Smooth muscle cell (in vitro differentiated cells): ENCODE measurements around the gene EIF4A2. TPM values are rescaled to one million over a fixed set of nuclear protein-coding genes. Genes with fewer than 3 reads are reported as not detected.

Experiments used
- DNase-seq: peaks from one replicate; lab custom pipeline; 2025; ENCODE audit not compliant: unreplicated experiment; lab: John Stamatoyannopoulos, UW
- H2AFZ ChIP-seq: fragments of 200-600 bp; sonication (generic); 2 replicates; pipeline ENCODE4 v1.6.0; 2016; ENCODE audit warnings: antibody characterized with exemption, low read depth, mild to moderate bottlenecking
- H3F3A ChIP-seq: fragments of 200-600 bp; sonication (generic); 2 replicates; pipeline ENCODE4 v1.6.0; 2017; ENCODE audit warnings: antibody characterized with exemption, low read depth
- H3K27ac ChIP-seq: fragments of 200-600 bp; sonication (generic); 2 replicates; pipeline ENCODE4 v1.5.1; 2016; ENCODE audit warnings: low read depth, mild to moderate bottlenecking
- H3K27me3 ChIP-seq: fragments of 200-600 bp; sonication (generic); 2 replicates; pipeline ENCODE4 v1.6.1; 2016; ENCODE audit warnings: low read depth, mild to moderate bottlenecking
- H3K36me3 ChIP-seq: fragments of 200-600 bp; sonication (generic); 2 replicates; pipeline ENCODE4 v1.5.1; 2016; ENCODE audit warnings: low read depth
- H3K4me1 ChIP-seq: fragments of 200-600 bp; sonication (generic); 2 replicates; pipeline ENCODE4 v1.5.1; 2016; ENCODE audit warnings: low read depth
- H3K4me2 ChIP-seq: fragments of 200-600 bp; sonication (generic); 2 replicates; pipeline ENCODE4 v1.6.0; 2016; ENCODE audit warnings: mild to moderate bottlenecking
- H3K4me3 ChIP-seq: fragments of 200-600 bp; sonication (generic); 2 replicates; pipeline ENCODE4 v1.5.1; 2016; ENCODE audit warnings: mild to moderate bottlenecking
- H3K79me2 ChIP-seq: fragments of 200-600 bp; sonication (generic); 2 replicates; pipeline ENCODE4 v1.6.0; 2016; ENCODE audit warnings: low read depth, mild to moderate bottlenecking
- H3K9ac ChIP-seq: fragments of 200-600 bp; sonication (generic); 2 replicates; pipeline ENCODE4 v1.6.0; 2016; ENCODE audit warnings: low read depth
- H3K9me3 ChIP-seq: fragments of 200-600 bp; sonication (generic); replicated peaks from 2 replicates; pipeline ENCODE4 v1.5.1; 2016; ENCODE audit warnings: low read depth
- H4K20me1 ChIP-seq: fragments of 200-600 bp; sonication (generic); 2 replicates; pipeline ENCODE4 v1.6.0; 2016; ENCODE audit warnings: low read depth
- CTCF ChIP-seq: fragments of 200-600 bp; sonication (generic); IDR thresholded peaks from 2 replicates; pipeline ENCODE4 v1.5.1; 2017; ENCODE audit warnings: borderline replicate concordance, mild to moderate bottlenecking, antibody characterized with exemption; ENCODE audit not compliant: insufficient read depth, poor library complexity, severe bottlenecking
- WGBS: methylation state at CpG from one replicate; pipeline ENCODE4 v1.1.7; 2016; ENCODE audit warnings: low lambda C conversion rate; 5-methylcytosine and 5-hydroxymethylcytosine counted together
- polyA plus RNA-seq: library from polyadenylated mRNA; unstranded; fragments of >200 nt; fragmentation: Nextera tagmentation; extraction: Ambion mirVana; gene quantifications from 2 replicates; pipeline ENCODE4 v1.2.1, GENCODE V29; 2016
- total RNA-seq: library from RNA; depleted of rRNA; stranded (reverse); fragments of >200 nt; gene quantifications from 2 replicates; pipeline ENCODE4 v1.2.3, GENCODE V29; 2014

Gene EIF4A2
- total and polyA plus RNA-seq, 2 experiments from 2014 or later = 94.8 to 438 TPM

- H3K4me2 ChIP-seq = no peak overlapping the region
- H3K4me3 ChIP-seq = no peak overlapping the region
- H2AFZ ChIP-seq = no peak overlapping the region
- peaks cover 27% of the 10 kb centered on the region for H3K79me2 ChIP-seq
- H3K4me1 ChIP-seq = peaks cover 30% of the 10 kb centered on the region
- no peak overlapping the region for H3K9ac ChIP-seq
- peak overlapping the region; percentile 6 for H3K27ac ChIP-seq
- no peak for TF ChIP-seq CTCF
- H3K36me3 ChIP-seq = peaks cover 18% of the 10 kb centered on the region
- no peaks in the 10 kb centered on the region for H3K9me3 ChIP-seq
- H3K27me3 ChIP-seq = no peaks in the 10 kb centered on the region
- 57% methylated on average over 4 of the region's 4 CpGs for WGBS
- peaks cover 70% of the 10 kb centered on the region for H3F3A ChIP-seq
- H4K20me1 ChIP-seq = peaks cover 68% of the 10 kb centered on the region
- DNase-seq = no peak
These were observed 6.3 kb downstream of the EIF4A2 start for GRCh38 chr3:186789554-186790260.

GRCh38 chr3:186790261-186790981 lies 7.0 kb downstream of the EIF4A2 start:
- H3K9ac ChIP-seq = no peak overlapping the region
- peaks cover 26% of the 10 kb centered on the region for H3K4me1 ChIP-seq
- H3K4me2 ChIP-seq = no peak overlapping the region
- peaks cover 63% of the 10 kb centered on the region for H3F3A ChIP-seq
- peaks cover 20% of the 10 kb centered on the region for H3K79me2 ChIP-seq
- H4K20me1 ChIP-seq = peaks cover 61% of the 10 kb centered on the region
- H3K27ac ChIP-seq = peak overlapping the region; percentile 6
- H3K9me3 ChIP-seq = no peaks in the 10 kb centered on the region
- H3K36me3 ChIP-seq = peaks cover 18% of the 10 kb centered on the region
- TF ChIP-seq CTCF = no peak
- H3K27me3 ChIP-seq = no peaks in the 10 kb centered on the region
- H3K4me3 ChIP-seq = no peak overlapping the region
- no peak overlapping the region for H2AFZ ChIP-seq
- 61% methylated on average over 8 of the region's 8 CpGs for WGBS
- DNase-seq = no peak

- H3K9me3 ChIP-seq = no peaks in the 10 kb centered on the region
- H3K4me2 ChIP-seq = no peak overlapping the region
- peaks cover under 1% of the 10 kb centered on the region for H3F3A ChIP-seq
- WGBS = 99% methylated on average over 3 of the region's 3 CpGs
- no peaks in the 10 kb centered on the region for H3K4me1 ChIP-seq
- peaks cover 5% of the 10 kb centered on the region for H3K79me2 ChIP-seq
- H3K9ac ChIP-seq = no peak overlapping the region
- H3K4me3 ChIP-seq = no peak overlapping the region
- H3K27ac ChIP-seq = no peak overlapping the region
- peaks cover 22% of the 10 kb centered on the region for H3K36me3 ChIP-seq
- TF ChIP-seq CTCF = no peak
- H2AFZ ChIP-seq = no peak overlapping the region
- DNase-seq = no peak
- H3K27me3 ChIP-seq = no peaks in the 10 kb centered on the region
- no peaks in the 10 kb centered on the region for H4K20me1 ChIP-seq
These were observed 15.0 kb downstream of the EIF4A2 start for GRCh38 chr3:186798239-186798874.
